SK-N-SH (cell line): Measurements from ENCODE around the gene CDH3. TPM values are rescaled to one million over a fixed set of nuclear protein-coding genes. Genes with fewer than 3 reads are reported as not detected.

Experiments
- CTCF ChIA-PET: fragments of 300-600, 350-600 bp; formaldehyde crosslinking; extraction: SDS; loops from one replicate; lab custom pipeline; 2021; lab: Yijun Ruan, JAX
- POLR2A ChIA-PET: fragments of 350-600 bp; sonication (Branson Sonifier 250); formaldehyde crosslinking; extraction: SDS; loops from one replicate; lab custom pipeline; 2020; ENCODE audit warnings: antibody characterized with exemption, inconsistent platforms; lab: Yijun Ruan, JAX
- DNase-seq: peaks from one replicate; pipeline ENCODE4 v3.0.0; 2012
- H2AFZ ChIP-seq: fragments of 200-600 bp; sonication (generic); 2 replicates; pipeline ENCODE4 v1.8.1; 2016; ENCODE audit warnings: antibody characterized with exemption, mild to moderate bottlenecking, low read depth
- H3F3A ChIP-seq: fragments of 200-600 bp; sonication (generic); replicated peaks from 2 replicates; pipeline ENCODE3; 2016; ENCODE audit warnings: antibody characterized with exemption, mild to moderate bottlenecking; ENCODE audit not compliant: insufficient read depth
- H3K27ac ChIP-seq, 2 experiments: fragments of 200-500 bp in 1 of 2; fragments of 200-600 bp in 1 of 2; sonication (Bioruptor generic) in 1 of 2; sonication (generic), shearing (Covaris generic) in 1 of 2; 2 replicates each; pipeline versions ENCODE4 v1.5.1 to v1.6.1; 2014 to 2016; ENCODE audit warnings: low read depth in 2 of 2, inconsistent platforms in 1 of 2, low read length in 1 of 2, mild to moderate bottlenecking in 1 of 2, mixed read lengths in 1 of 2
- H3K27me3 ChIP-seq: fragments of 200-600 bp; sonication (generic), shearing (Covaris generic); 2 replicates; pipeline ENCODE4 v1.6.1; 2016; ENCODE audit warnings: mixed run types; ENCODE audit not compliant: insufficient read depth
- H3K36me3 ChIP-seq, 2 experiments: fragments of 200-500 bp in 1 of 2; fragments of 200-600 bp in 1 of 2; sonication (Bioruptor generic) in 1 of 2; sonication (generic) in 1 of 2; replicated peaks in 1 of 2; 2 replicates each; pipeline versions ENCODE3 to v1.5.1; 2014 to 2016; ENCODE audit warnings: low read length in 1 of 2, mild to moderate bottlenecking in 1 of 2; ENCODE audit not compliant: insufficient read depth in 2 of 2, control insufficient read depth in 1 of 2
- H3K4me1 ChIP-seq, 2 experiments: fragments of 200-500 bp in 1 of 2; fragments of 200-600 bp in 1 of 2; sonication (Bioruptor generic) in 1 of 2; sonication (generic), shearing (Covaris generic) in 1 of 2; 2 replicates each; pipeline versions ENCODE4 v1.5.1 to v1.6.1; 2014 to 2016; ENCODE audit warnings: low read depth in 1 of 2, low read length in 1 of 2, mixed run types in 1 of 2; ENCODE audit not compliant: insufficient read depth in 2 of 2, control insufficient read depth in 1 of 2
- H3K4me2 ChIP-seq: fragments of 200-600 bp; sonication (generic), shearing (Covaris generic); 2 replicates; pipeline ENCODE4 v1.6.1; 2017; ENCODE audit warnings: mixed run types
- H3K4me3 ChIP-seq, 2 experiments: fragments of 200-500 bp in 1 of 2; fragments of 200-600 bp in 1 of 2; sonication (Bioruptor generic) in 1 of 2; sonication (generic), shearing (Covaris generic) in 1 of 2; 2 replicates each; pipeline versions ENCODE4 v1.5.1 to v1.8.1; 2014 to 2016; ENCODE audit warnings: low read depth in 2 of 2, inconsistent platforms in 1 of 2, low read length in 1 of 2, mild to moderate bottlenecking in 1 of 2, mixed read lengths in 1 of 2, moderate library complexity in 1 of 2
- H3K79me2 ChIP-seq: fragments of 200-600 bp; sonication (generic); 2 replicates; pipeline ENCODE4 v1.8.1; 2017; ENCODE audit warnings: mild to moderate bottlenecking; ENCODE audit not compliant: insufficient read depth
- H3K9ac ChIP-seq: fragments of 200-600 bp; sonication (generic); 2 replicates; pipeline ENCODE4 v1.6.1; 2017; ENCODE audit warnings: mixed run types
- H3K9me2 ChIP-seq: fragments of 200-600 bp; sonication (generic); 2 replicates; pipeline ENCODE4 v1.6.1; 2017; ENCODE audit warnings: mixed run types
- H3K9me3 ChIP-seq: fragments of 200-600 bp; sonication (generic); 2 replicates; pipeline ENCODE4 v1.6.1; 2017; ENCODE audit warnings: mixed run types, mild to moderate bottlenecking, moderate library complexity
- H4K20me1 ChIP-seq: fragments of 200-600 bp; sonication (generic); 2 replicates; pipeline ENCODE4 v1.6.1; 2017; ENCODE audit warnings: mild to moderate bottlenecking, mixed run types; ENCODE audit not compliant: insufficient read depth
- CTCF ChIP-seq: fragments of 200-600 bp; sonication (generic); IDR thresholded peaks from 2 replicates; pipeline ENCODE4 v1.6.1; 2017; ENCODE audit warnings: antibody characterized with exemption, mild to moderate bottlenecking, moderate library complexity
- FOSL2 ChIP-seq: IDR thresholded peaks from 2 replicates; pipeline ENCODE4 v1.4.0; 2012; ENCODE audit warnings: low read depth, mild to moderate bottlenecking, moderate library complexity, borderline replicate concordance
- IRF3 ChIP-seq: fragments of 150-350 bp; IDR thresholded peaks from 2 replicates; pipeline ENCODE4 v1.6.1; 2016; ENCODE audit warnings: mild to moderate bottlenecking, low read depth, low read length
- MXI1 ChIP-seq: IDR thresholded peaks from 2 replicates; pipeline ENCODE4 v1.6.1; 2012; ENCODE audit warnings: mild to moderate bottlenecking, low read depth, low read length, improper control_type of control experiment
- POLR2AphosphoS5 ChIP-seq: IDR thresholded peaks from 2 replicates; pipeline ENCODE4 v1.6.1; 2012; ENCODE audit warnings: low read depth, low read length
- RAD21 ChIP-seq: IDR thresholded peaks from 2 replicates; pipeline ENCODE4 v1.6.1; 2012; ENCODE audit warnings: mild to moderate bottlenecking, low read length
- REST ChIP-seq: IDR thresholded peaks from 2 replicates; pipeline ENCODE4 v1.6.1; 2012; ENCODE audit warnings: mild to moderate bottlenecking, low read depth, low read length, moderate library complexity
- RFX5 ChIP-seq: IDR thresholded peaks from 2 replicates; pipeline ENCODE4 v1.6.1; 2012; ENCODE audit warnings: mild to moderate bottlenecking, improper control_type of control experiment, low read length
- RXRA ChIP-seq: IDR thresholded peaks from 2 replicates; pipeline ENCODE4 v1.4.0; 2012; ENCODE audit warnings: low read depth, mild to moderate bottlenecking, borderline replicate concordance
- SIN3A ChIP-seq: IDR thresholded peaks from 2 replicates; pipeline ENCODE4 v1.6.1; 2012; ENCODE audit warnings: low read depth, mild to moderate bottlenecking, low read length, moderate library complexity, borderline replicate concordance
- SMC3 ChIP-seq: IDR thresholded peaks from 2 replicates; pipeline ENCODE4 v1.6.1; 2012; ENCODE audit warnings: low read depth, low read length, improper control_type of control experiment
- TCF12 ChIP-seq: IDR thresholded peaks from 2 replicates; pipeline ENCODE4 v1.4.0; 2012
- TEAD4 ChIP-seq: IDR thresholded peaks from 2 replicates; pipeline ENCODE4 v1.4.0; 2012; ENCODE audit warnings: mild to moderate bottlenecking, borderline replicate concordance; ENCODE audit not compliant: insufficient read depth
- USF1 ChIP-seq: IDR thresholded peaks from 2 replicates; pipeline ENCODE4 v1.4.0; 2012; ENCODE audit warnings: low read depth, borderline replicate concordance
- WGBS: methylation state at CpG from one replicate; pipeline ENCODE4 v1.1.6; 2017; ENCODE audit warnings: low lambda C conversion rate; 5-methylcytosine and 5-hydroxymethylcytosine counted together
- polyA plus RNA-seq, 3 experiments: library from polyadenylated mRNA; depleted of rRNA; stranded (reverse); fragments of >200 nt; gene quantifications; 2 replicates each; pipeline ENCODE4 v1.2.3, GENCODE V29; 2012
- TF ChIP-seq, protein P1 (sequence below): IDR thresholded peaks from 2 replicates; pipeline ENCODE4 v1.4.0; 2012; ENCODE audit warnings: low read depth, borderline replicate concordance
- TF ChIP-seq, protein P2 (sequence below): IDR thresholded peaks from 2 replicates; pipeline ENCODE4; 2012
- TF ChIP-seq, protein P3 (sequence below): fragments of 150-350 bp; IDR thresholded peaks from 2 replicates; pipeline ENCODE4 v1.6.1; 2017; ENCODE audit warnings: antibody characterized with exemption, low read length, low read depth, borderline replicate concordance
- TF ChIP-seq, protein P4 (sequence below): IDR thresholded peaks from 2 replicates; pipeline ENCODE4 v1.4.0; 2012; ENCODE audit warnings: low read depth

CDH3 gene
- polyA plus RNA-seq, 1 of the 3 experiments (the other 2 are of a cell fraction): not detected

DNA sequence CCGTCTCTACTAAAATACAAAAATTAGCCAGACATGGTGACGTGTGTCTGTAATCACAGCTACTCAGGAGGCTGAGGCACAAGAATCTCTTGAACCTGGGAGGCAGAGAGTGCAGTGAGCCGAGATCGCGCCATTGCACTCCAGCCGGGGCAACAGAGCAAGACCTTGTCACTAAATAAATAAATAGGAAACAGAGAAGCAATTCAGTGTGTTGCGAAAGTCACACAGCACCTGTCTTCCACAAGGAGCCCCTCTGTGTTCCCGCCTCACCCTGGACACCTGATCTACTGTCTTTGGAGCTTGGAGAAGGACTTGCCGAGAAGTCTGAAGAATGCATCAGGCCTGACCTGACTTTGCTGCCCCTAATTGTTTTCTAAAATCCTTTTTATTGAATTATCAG lies 88.5 kb downstream of the CDH3 start:
- TF ChIP-seq, protein P1, sequence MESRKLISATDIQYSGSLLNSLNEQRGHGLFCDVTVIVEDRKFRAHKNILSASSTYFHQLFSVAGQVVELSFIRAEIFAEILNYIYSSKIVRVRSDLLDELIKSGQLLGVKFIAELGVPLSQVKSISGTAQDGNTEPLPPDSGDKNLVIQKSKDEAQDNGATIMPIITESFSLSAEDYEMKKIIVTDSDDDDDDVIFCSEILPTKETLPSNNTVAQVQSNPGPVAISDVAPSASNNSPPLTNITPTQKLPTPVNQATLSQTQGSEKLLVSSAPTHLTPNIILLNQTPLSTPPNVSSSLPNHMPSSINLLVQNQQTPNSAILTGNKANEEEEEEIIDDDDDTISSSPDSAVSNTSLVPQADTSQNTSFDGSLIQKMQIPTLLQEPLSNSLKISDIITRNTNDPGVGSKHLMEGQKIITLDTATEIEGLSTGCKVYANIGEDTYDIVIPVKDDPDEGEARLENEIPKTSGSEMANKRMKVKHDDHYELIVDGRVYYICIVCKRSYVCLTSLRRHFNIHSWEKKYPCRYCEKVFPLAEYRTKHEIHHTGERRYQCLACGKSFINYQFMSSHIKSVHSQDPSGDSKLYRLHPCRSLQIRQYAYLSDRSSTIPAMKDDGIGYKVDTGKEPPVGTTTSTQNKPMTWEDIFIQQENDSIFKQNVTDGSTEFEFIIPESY: no peak
- TF ChIP-seq, protein P2, sequence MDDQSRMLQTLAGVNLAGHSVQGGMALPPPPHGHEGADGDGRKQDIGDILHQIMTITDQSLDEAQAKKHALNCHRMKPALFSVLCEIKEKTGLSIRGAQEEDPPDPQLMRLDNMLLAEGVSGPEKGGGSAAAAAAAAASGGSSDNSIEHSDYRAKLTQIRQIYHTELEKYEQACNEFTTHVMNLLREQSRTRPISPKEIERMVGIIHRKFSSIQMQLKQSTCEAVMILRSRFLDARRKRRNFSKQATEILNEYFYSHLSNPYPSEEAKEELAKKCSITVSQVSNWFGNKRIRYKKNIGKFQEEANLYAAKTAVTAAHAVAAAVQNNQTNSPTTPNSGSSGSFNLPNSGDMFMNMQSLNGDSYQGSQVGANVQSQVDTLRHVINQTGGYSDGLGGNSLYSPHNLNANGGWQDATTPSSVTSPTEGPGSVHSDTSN: no peak
- TF ChIP-seq USF1: no peak
- no peak for TF ChIP-seq TCF12
- no peak for TF ChIP-seq RFX5
- TF ChIP-seq FOSL2: no peak
- TF ChIP-seq RAD21: no peak
- TF ChIP-seq REST: no peak
- TF ChIP-seq CTCF: no peak
- TF ChIP-seq IRF3: no peak
- no peak for TF ChIP-seq MXI1
- TF ChIP-seq, protein P3, sequence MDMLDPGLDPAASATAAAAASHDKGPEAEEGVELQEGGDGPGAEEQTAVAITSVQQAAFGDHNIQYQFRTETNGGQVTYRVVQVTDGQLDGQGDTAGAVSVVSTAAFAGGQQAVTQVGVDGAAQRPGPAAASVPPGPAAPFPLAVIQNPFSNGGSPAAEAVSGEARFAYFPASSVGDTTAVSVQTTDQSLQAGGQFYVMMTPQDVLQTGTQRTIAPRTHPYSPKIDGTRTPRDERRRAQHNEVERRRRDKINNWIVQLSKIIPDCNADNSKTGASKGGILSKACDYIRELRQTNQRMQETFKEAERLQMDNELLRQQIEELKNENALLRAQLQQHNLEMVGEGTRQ: no peak
- no peak for TF ChIP-seq TEAD4
- no peak for TF ChIP-seq RXRA
- TF ChIP-seq SIN3A: no peak
- TF ChIP-seq, protein P4, sequence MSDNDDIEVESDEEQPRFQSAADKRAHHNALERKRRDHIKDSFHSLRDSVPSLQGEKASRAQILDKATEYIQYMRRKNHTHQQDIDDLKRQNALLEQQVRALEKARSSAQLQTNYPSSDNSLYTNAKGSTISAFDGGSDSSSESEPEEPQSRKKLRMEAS: no peak
- no peak for TF ChIP-seq POLR2AphosphoS5
- no peak for TF ChIP-seq SMC3
- Histone ChIP-seq H4K20me1 (no peaks in the 10 kb centered on the region), H2AFZ (no peak overlapping the region), H3K36me3 (no peaks in the 10 kb centered on the region), H3K9me3 (no peaks in the 10 kb centered on the region), H3K4me1 (peaks cover 0 to 8% of the 10 kb centered on the region in 2 experiments; a peak in 1 of 4 replicates), H3K27ac (no peak overlapping the region), H3K27me3 (peaks cover 16% of the 10 kb centered on the region; the same call in 1 of the 2 replicates), H3K9me2 (no peaks in the 10 kb centered on the region), H3K4me2 (no peak overlapping the region), H3K4me3 (no peak overlapping the region), H3K9ac (no peak overlapping the region), H3F3A (no peaks in the 10 kb centered on the region), H3K79me2 (no peaks in the 10 kb centered on the region)
- no peak for DNase-seq
- 75% methylated on average over 9 of the region's 9 CpGs for WGBS
- POLR2A ChIA-PET: no interaction called here
- CTCF ChIA-PET: no interaction called here
